Neural progenitor cell (in vitro differentiated cells): ENCODE results near the gene USE1. TPM values are rescaled to one million over a fixed set of nuclear protein-coding genes. Genes with fewer than 3 reads are reported as not detected.

ENCODE experiments used
- DNase-seq: peaks from one replicate; pipeline ENCODE4 v3.0.0-alpha.2; 2016; ENCODE audit warnings: low spot score
- H2AFZ ChIP-seq: fragments of 200-600 bp; sonication (generic); replicated peaks from 2 replicates; pipeline ENCODE4 v1.6.1; 2016; ENCODE audit warnings: antibody characterized with exemption
- H3F3A ChIP-seq: fragments of 200-600 bp; sonication (generic); 2 replicates; pipeline ENCODE4 v1.6.1; 2016; ENCODE audit warnings: antibody characterized with exemption, low read depth
- H3K27ac ChIP-seq: fragments of 200-600 bp; sonication (generic); 2 replicates; pipeline ENCODE4 v1.5.1; 2016; ENCODE audit warnings: mild to moderate bottlenecking
- H3K27me3 ChIP-seq: fragments of 200-600 bp; sonication (generic); 2 replicates; pipeline ENCODE4 v1.6.1; 2016; ENCODE audit warnings: mild to moderate bottlenecking, moderate library complexity
- H3K36me3 ChIP-seq: fragments of 200-600 bp; sonication (generic); 2 replicates; pipeline ENCODE4 v1.5.1; 2016
- H3K4me1 ChIP-seq: fragments of 200-600 bp; sonication (generic); 2 replicates; pipeline ENCODE4 v1.6.1; 2016; ENCODE audit warnings: mixed run types
- H3K4me2 ChIP-seq: fragments of 200-600 bp; sonication (generic); 2 replicates; pipeline ENCODE4 v1.6.1; 2016
- H3K4me3 ChIP-seq: fragments of 200-600 bp; sonication (generic); 2 replicates; pipeline ENCODE4 v1.5.1; 2016
- H3K79me2 ChIP-seq: fragments of 200-600 bp; sonication (generic); 2 replicates; pipeline ENCODE4 v1.6.1; 2016; ENCODE audit warnings: low read depth
- H3K9ac ChIP-seq: fragments of 200-600 bp; sonication (generic); 2 replicates; pipeline ENCODE4 v1.6.1; 2016
- H3K9me3 ChIP-seq: fragments of 200-600 bp; sonication (generic); 2 replicates; pipeline ENCODE4 v1.5.1; 2016; ENCODE audit warnings: low read depth
- H4K20me1 ChIP-seq: fragments of 200-600 bp; sonication (generic); 2 replicates; pipeline ENCODE4 v1.6.1; 2016; ENCODE audit warnings: low read depth
- H3K27ac Mint-ChIP-seq: 3 replicates; pipeline ENCODE4 v1.8.0; 2021; ENCODE audit warnings: mixed read lengths
- H3K27me3 Mint-ChIP-seq: 2 replicates; pipeline ENCODE4 v1.8.0; 2022; ENCODE audit warnings: low read depth, mild to moderate bottlenecking, inconsistent platforms, moderate library complexity, mixed read lengths; ENCODE audit not compliant: insufficient read depth
- H3K36me3 Mint-ChIP-seq: 3 replicates; pipeline ENCODE4 v1.8.0; 2021; ENCODE audit warnings: mixed read lengths
- H3K4me1 Mint-ChIP-seq: 3 replicates; pipeline ENCODE4 v1.8.0; 2021; ENCODE audit warnings: mixed read lengths
- H3K4me3 Mint-ChIP-seq: 3 replicates; pipeline ENCODE4 v1.8.0; 2021; ENCODE audit warnings: mild to moderate bottlenecking, moderate library complexity, mixed read lengths
- H3K9me3 Mint-ChIP-seq: 3 replicates; pipeline ENCODE4 v1.8.0; 2020; ENCODE audit warnings: mixed read lengths
- CTCF ChIP-seq: fragments of 200-600 bp; sonication (generic); IDR thresholded peaks from 2 replicates; pipeline ENCODE4 v1.5.1; 2017; ENCODE audit warnings: antibody characterized with exemption, mild to moderate bottlenecking
- EZH2 ChIP-seq: fragments of 200-600 bp; sonication (generic); IDR thresholded peaks from 2 replicates; pipeline ENCODE4 v1.6.1; 2017; ENCODE audit warnings: antibody characterized with exemption, mild to moderate bottlenecking, moderate library complexity
- EZH2phosphoT487 ChIP-seq: fragments of 200-600 bp; sonication (generic); IDR thresholded peaks from 2 replicates; pipeline ENCODE4 v1.6.1; 2017; ENCODE audit warnings: antibody characterized with exemption
- total RNA-seq: library from RNA; depleted of rRNA; stranded (reverse); fragments of >200 nt; gene quantifications from 2 replicates; pipeline ENCODE4 v1.2.3, GENCODE V29; 2015; ENCODE audit warnings: low replicate concordance

USE1 gene
- total RNA-seq, 1 donor from 2014 or later: 12.1 TPM

GRCh38 chr19:17246681-17247425 lies 31.7 kb downstream of the USE1 start:
- Mint-ChIP-seq H3K4me3 (peak overlapping the region; percentile 91), H3K27me3 (peaks cover 13% of the 10 kb centered on the region), H3K9me3 (peaks cover 2% of the 10 kb centered on the region), H3K4me1 (peaks cover 50% of the 10 kb centered on the region), H3K27ac (peak overlapping the region; percentile 98), H3K36me3 (no peaks in the 10 kb centered on the region)
- TF ChIP-seq EZH2 (peak; percentile 32), CTCF (no peak), EZH2phosphoT487 (no peak)
- H3K4me2 ChIP-seq: peak overlapping the region; percentile 90
- H3K4me3 ChIP-seq: peak overlapping the region; percentile 56
- H2AFZ ChIP-seq: no peak overlapping the region
- peaks cover 30% of the 10 kb centered on the region for H3K4me1 ChIP-seq
- no peaks in the 10 kb centered on the region for H3K27me3 ChIP-seq
- no peak overlapping the region for H3K9ac ChIP-seq
- H4K20me1 ChIP-seq: peaks cover 28% of the 10 kb centered on the region
- no peak for DNase-seq
- H3K9me3 ChIP-seq: no peaks in the 10 kb centered on the region
- H3K27ac ChIP-seq: no peak overlapping the region
- H3K36me3 ChIP-seq: no peaks in the 10 kb centered on the region
- peaks cover 43% of the 10 kb centered on the region for H3F3A ChIP-seq
- H3K79me2 ChIP-seq: peaks cover 35% of the 10 kb centered on the region

- H3K9me3 ChIP-seq: no peaks in the 10 kb centered on the region
- H3K27me3 ChIP-seq: no peaks in the 10 kb centered on the region
- no peak overlapping the region for H3K4me3 ChIP-seq
- Mint-ChIP-seq H3K4me1 (peaks cover 41% of the 10 kb centered on the region), H3K27ac (peak overlapping the region; percentile 74), H3K4me3 (peak overlapping the region; percentile 75), H3K36me3 (no peaks in the 10 kb centered on the region), H3K9me3 (peaks cover 2% of the 10 kb centered on the region), H3K27me3 (peaks cover 9% of the 10 kb centered on the region)
- peak; percentile 76 for DNase-seq
- H4K20me1 ChIP-seq: peaks cover 16% of the 10 kb centered on the region
- peaks cover 21% of the 10 kb centered on the region for H3K79me2 ChIP-seq
- H2AFZ ChIP-seq: no peak overlapping the region
- no peak overlapping the region for H3K27ac ChIP-seq
- no peaks in the 10 kb centered on the region for H3K36me3 ChIP-seq
- peaks cover 37% of the 10 kb centered on the region for H3F3A ChIP-seq
- TF ChIP-seq CTCF (no peak), EZH2phosphoT487 (no peak), EZH2 (no peak)
- H3K4me1 ChIP-seq: peaks cover 30% of the 10 kb centered on the region
- peak overlapping the region; percentile 4 for H3K4me2 ChIP-seq
- no peak overlapping the region for H3K9ac ChIP-seq
Measured at GRCh38 chr19:17248011-17248776, 33.0 kb downstream of the USE1 start.

- Mint-ChIP-seq H3K36me3 (no peaks in the 10 kb centered on the region), H3K4me1 (peaks cover 37% of the 10 kb centered on the region), H3K27me3 (peaks cover 9% of the 10 kb centered on the region)
Measured at GRCh38 chr19:17249887-17250548, 34.9 kb downstream of the USE1 start.

More at GRCh38 chr19:17249887-17250548, 34.9 kb downstream of the USE1 start:
- Histone ChIP-seq H3K9me3 (no peaks in the 10 kb centered on the region), H2AFZ (no peak overlapping the region), H3K4me1 (peaks cover 24% of the 10 kb centered on the region), H3K4me2 (no peak overlapping the region), H3K36me3 (no peaks in the 10 kb centered on the region), H3K4me3 (no peak overlapping the region), H3K79me2 (peaks cover 3% of the 10 kb centered on the region), H4K20me1 (no peaks in the 10 kb centered on the region), H3K27me3 (no peaks in the 10 kb centered on the region), H3F3A (peaks cover 31% of the 10 kb centered on the region), H3K9ac (no peak overlapping the region), H3K27ac (no peak overlapping the region)
- no peak for TF ChIP-seq CTCF
- TF ChIP-seq EZH2phosphoT487: no peak
- TF ChIP-seq EZH2: no peak
- no peak for DNase-seq
- H3K4me3 Mint-ChIP-seq: no peak overlapping the region
- no peak overlapping the region for H3K27ac Mint-ChIP-seq
- H3K9me3 Mint-ChIP-seq: peaks cover 2% of the 10 kb centered on the region
